Upper lobe of left lung (tissue), 4 donors: ENCODE results near the gene CNTNAP1.

ENCODE experiments used
- CTCF ChIP-seq, 6 experiments: fragments of 450-650 bp in 4 of 6; fragments of 200-600 bp in 2 of 6; sonication (generic) in 2 of 6; IDR thresholded peaks; one replicate each; pipeline ENCODE4 v1.5.1; 2016 to 2019; ENCODE audit warnings: antibody characterized with exemption in 6 of 6
- EP300 ChIP-seq, 4 donors: sonication (generic); formaldehyde crosslinking; IDR thresholded peaks; one replicate each; pipeline ENCODE4 v1.5.1; 2017; ENCODE audit warnings: antibody characterized with exemption in 4 of 4, control low read depth in 2 of 4
- POLR2A ChIP-seq, 4 donors: fragments of 450-650 bp; IDR thresholded peaks; one replicate each; pipeline ENCODE4 v1.5.1; 2016 to 2017; ENCODE audit warnings: antibody characterized with exemption in 4 of 4, mild to moderate bottlenecking in 2 of 4

DNA sequence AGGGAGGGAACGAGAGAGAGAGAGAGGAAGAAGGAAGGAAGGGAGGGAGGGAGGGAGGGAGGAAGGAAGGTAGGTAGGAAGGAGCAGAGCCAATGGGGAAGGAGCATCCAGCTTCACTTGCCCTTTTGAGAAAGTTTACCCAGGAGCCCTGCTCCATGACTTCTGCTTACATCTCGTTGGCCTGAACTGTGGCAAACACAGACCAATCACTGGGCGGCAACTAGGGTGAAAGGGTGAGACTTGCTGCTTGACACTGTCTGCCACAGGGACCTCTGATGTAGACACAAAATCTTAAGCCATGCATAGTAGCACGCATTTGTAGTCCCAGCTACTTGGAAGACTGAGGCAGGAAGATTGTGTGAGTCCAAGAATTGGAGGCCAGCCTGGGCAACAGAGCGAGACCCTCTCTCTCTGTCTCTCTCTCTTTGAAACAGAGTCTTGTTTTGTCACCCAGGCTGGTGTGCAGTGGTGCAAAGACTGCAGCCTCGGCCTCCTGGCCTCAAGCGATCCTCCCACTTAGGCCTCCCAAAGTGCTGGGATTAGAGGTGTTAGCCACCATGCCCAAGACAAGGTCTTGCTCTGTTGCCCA is 42.7 kb upstream of the CNTNAP1 start:
- no peak for TF ChIP-seq CTCF (IDR thresholded peaks at IDR 0.05)
- TF ChIP-seq EP300 (IDR thresholded peaks at IDR 0.05): no peak
- TF ChIP-seq POLR2A (IDR thresholded peaks at IDR 0.05): no peak
